ENCODE measurements around the gene CDH1. TPM values are rescaled to one million over a fixed set of nuclear protein-coding genes. Genes with fewer than 3 reads are reported as not detected.

The CDH1 gene
- total RNA-seq, 1 donor from 2014 or later: 0.35 TPM

- Mint-ChIP-seq H3K36me3 (ENCODE audit: low read depth) (no peaks in the 10 kb centered on the region), H3K27me3 (ENCODE audit: low read depth) (peaks cover 8% of the 10 kb centered on the region), H3K9me3 (ENCODE audit: low read depth) (no peaks in the 10 kb centered on the region), H3K27ac (ENCODE audit: unreplicated experiment) (no peak overlapping the region), H3K4me1 (ENCODE audit: low read depth) (peaks cover 16% of the 10 kb centered on the region), H3K4me3 (ENCODE audit: unreplicated experiment) (no peak overlapping the region)
- TF ChIP-seq CTCF (IDR thresholded peaks at IDR 0.05): no peak
- DNase-seq (ENCODE audit: low spot score): no peak
Measured at GRCh38 chr16:68731637-68732036, 5.5 kb upstream of the CDH1 start.

GRCh38 chr16:68732042-68732680 lies 4.9 kb upstream of the CDH1 start:
- H3K4me3 Mint-ChIP-seq (ENCODE audit: unreplicated experiment): no peak overlapping the region
- peaks cover 11% of the 10 kb centered on the region for H3K27me3 Mint-ChIP-seq (ENCODE audit: low read depth)
- no peaks in the 10 kb centered on the region for H3K36me3 Mint-ChIP-seq (ENCODE audit: low read depth)
- H3K9me3 Mint-ChIP-seq (ENCODE audit: low read depth): no peaks in the 10 kb centered on the region
- DNase-seq (ENCODE audit: low spot score): no peak
- no peak for TF ChIP-seq CTCF (IDR thresholded peaks at IDR 0.05)
- H3K4me1 Mint-ChIP-seq (ENCODE audit: low read depth): peaks cover 19% of the 10 kb centered on the region
- no peak overlapping the region for H3K27ac Mint-ChIP-seq (ENCODE audit: unreplicated experiment)

GRCh38 chr16:68732741-68733399 lies 4.2 kb upstream of the CDH1 start:
- TF ChIP-seq CTCF (IDR thresholded peaks at IDR 0.05): no peak
- no peak for DNase-seq (ENCODE audit: low spot score)
- H3K27me3 Mint-ChIP-seq (ENCODE audit: low read depth): peaks cover 13% of the 10 kb centered on the region
- no peak overlapping the region for H3K4me3 Mint-ChIP-seq (ENCODE audit: unreplicated experiment)
- H3K4me1 Mint-ChIP-seq (ENCODE audit: low read depth): peaks cover 25% of the 10 kb centered on the region
- H3K36me3 Mint-ChIP-seq (ENCODE audit: low read depth): no peaks in the 10 kb centered on the region
- no peak overlapping the region for H3K27ac Mint-ChIP-seq (ENCODE audit: unreplicated experiment)
- no peaks in the 10 kb centered on the region for H3K9me3 Mint-ChIP-seq (ENCODE audit: low read depth)

GRCh38 chr16:68733570-68733969 lies 3.5 kb upstream of the CDH1 start:
- Mint-ChIP-seq H3K27ac (ENCODE audit: unreplicated experiment) (no peak overlapping the region), H3K36me3 (ENCODE audit: low read depth) (no peaks in the 10 kb centered on the region), H3K4me1 (ENCODE audit: low read depth) (peaks cover 25% of the 10 kb centered on the region), H3K4me3 (ENCODE audit: unreplicated experiment) (no peak overlapping the region), H3K27me3 (ENCODE audit: low read depth) (peaks cover 13% of the 10 kb centered on the region), H3K9me3 (ENCODE audit: low read depth) (no peaks in the 10 kb centered on the region)
- no peak for DNase-seq (ENCODE audit: low spot score)
- no peak for TF ChIP-seq CTCF (IDR thresholded peaks at IDR 0.05)

GRCh38 chr16:68734782-68735181 lies 2.3 kb upstream of the CDH1 start:
- Mint-ChIP-seq H3K9me3 (ENCODE audit: low read depth) (no peaks in the 10 kb centered on the region), H3K4me3 (ENCODE audit: unreplicated experiment) (no peak overlapping the region), H3K27me3 (ENCODE audit: low read depth) (peaks cover 11% of the 10 kb centered on the region), H3K4me1 (ENCODE audit: low read depth) (peaks cover 25% of the 10 kb centered on the region), H3K27ac (ENCODE audit: unreplicated experiment) (no peak overlapping the region), H3K36me3 (ENCODE audit: low read depth) (no peaks in the 10 kb centered on the region)
- no peak for DNase-seq (ENCODE audit: low spot score)
- TF ChIP-seq CTCF (IDR thresholded peaks at IDR 0.05): no peak
